Mucosa of stomach (tissue), 1 donor: Measurements from ENCODE around the gene BCAP31.
"Not testable (repeated sequence)": the region's sequence is repeated elsewhere in the genome, so short reads cannot be mapped to it uniquely, and the experiment has no call there.

ENCODE experiments used
- H3K27me3 ChIP-seq: one replicate; pipeline ENCODE4 v1.7.0; 2013; ENCODE audit warnings: mild to moderate bottlenecking, low read length; ENCODE audit not compliant: control insufficient read depth, insufficient read depth
- H3K36me3 ChIP-seq: one replicate; pipeline ENCODE4 v1.7.0; 2013; ENCODE audit warnings: low read length; ENCODE audit not compliant: control insufficient read depth, insufficient read depth
- H3K4me1 ChIP-seq: one replicate; pipeline ENCODE4 v1.7.0; 2013; ENCODE audit warnings: mild to moderate bottlenecking, low read length; ENCODE audit not compliant: control insufficient read depth, insufficient read depth
- H3K4me3 ChIP-seq: one replicate; pipeline ENCODE4 v1.7.0; 2013; ENCODE audit warnings: low read length
- H3K9ac ChIP-seq: one replicate; pipeline ENCODE4 v1.7.0; 2013; ENCODE audit warnings: mild to moderate bottlenecking, low read length, moderate library complexity
- H3K9me3 ChIP-seq: one replicate; pipeline ENCODE4 v1.7.0; 2013; ENCODE audit warnings: mild to moderate bottlenecking, low read length, moderate library complexity; ENCODE audit not compliant: control insufficient read depth
- donor health status: Pancreatic carcinoma.

BCAP31 gene

DNA sequence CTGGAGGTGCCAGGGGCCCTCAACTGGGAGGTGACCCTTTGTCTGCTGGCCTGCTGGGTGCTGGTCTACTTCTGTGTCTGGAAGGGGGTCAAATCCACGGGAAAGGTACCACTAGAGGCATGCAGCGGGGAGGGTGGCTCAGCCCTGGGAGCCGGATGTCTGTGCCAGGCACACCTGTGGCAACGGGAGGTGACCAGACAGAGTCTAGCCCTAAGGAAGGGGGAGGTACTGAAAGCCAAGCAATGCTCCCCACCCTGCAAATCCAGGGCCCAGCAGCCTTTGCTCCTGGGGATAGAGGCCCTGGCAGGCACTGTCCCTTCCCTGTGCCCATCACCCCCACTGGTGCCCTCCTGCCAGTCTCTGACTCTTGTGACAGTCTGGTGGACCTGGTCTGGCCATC, 32.2 kb downstream of the BCAP31 start:
- Histone ChIP-seq H3K36me3 (no peaks in the 10 kb centered on the region), H3K4me1 (peaks cover 7% of the 10 kb centered on the region), H3K9ac (no peak overlapping the region), H3K9me3 (no peaks in the 10 kb centered on the region), H3K4me3 (no peak overlapping the region), H3K27me3 (no peaks in the 10 kb centered on the region)

DNA sequence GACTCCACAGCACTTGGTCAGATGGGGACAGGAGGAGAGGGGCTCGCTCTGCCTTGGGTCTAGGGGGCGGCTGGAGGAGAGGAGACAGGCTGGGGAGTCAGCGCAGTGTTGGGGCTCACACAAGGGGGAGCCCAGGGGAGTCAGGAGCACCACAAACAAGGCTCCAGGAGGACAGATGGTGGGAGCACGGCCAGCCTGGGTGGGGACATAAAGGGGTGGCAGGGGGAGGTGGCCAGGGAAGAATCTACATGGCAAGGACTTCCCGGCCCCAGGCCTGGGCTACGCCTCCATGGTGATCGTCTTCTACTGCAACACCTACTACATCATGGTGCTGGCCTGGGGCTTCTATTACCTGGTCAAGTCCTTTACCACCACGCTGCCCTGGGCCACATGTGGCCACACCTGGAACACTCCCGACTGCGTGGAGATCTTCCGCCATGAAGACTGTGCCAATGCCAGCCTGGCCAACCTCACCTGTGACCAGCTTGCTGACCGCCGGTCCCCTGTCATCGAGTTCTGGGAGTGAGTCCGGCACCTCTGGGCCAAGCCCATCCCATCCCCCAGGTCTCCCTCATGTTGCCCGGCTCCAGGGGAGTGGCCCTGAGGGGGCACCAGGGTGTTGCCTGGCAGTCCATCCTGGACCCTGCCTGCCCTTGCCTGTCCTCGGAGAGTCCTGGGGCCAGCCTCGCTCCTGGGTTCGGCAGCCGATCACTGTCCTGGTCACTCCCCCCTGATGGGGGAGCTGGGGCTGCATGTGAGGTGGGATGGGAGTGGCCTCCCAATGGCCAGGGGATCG, 33.0 kb downstream of the BCAP31 start:
- not testable (repeated sequence) for H3K9me3 ChIP-seq, H3K27me3 ChIP-seq, H3K9ac ChIP-seq, H3K4me3 ChIP-seq, H3K36me3 ChIP-seq
- peaks cover 13% of the 10 kb centered on the region for H3K4me1 ChIP-seq

DNA sequence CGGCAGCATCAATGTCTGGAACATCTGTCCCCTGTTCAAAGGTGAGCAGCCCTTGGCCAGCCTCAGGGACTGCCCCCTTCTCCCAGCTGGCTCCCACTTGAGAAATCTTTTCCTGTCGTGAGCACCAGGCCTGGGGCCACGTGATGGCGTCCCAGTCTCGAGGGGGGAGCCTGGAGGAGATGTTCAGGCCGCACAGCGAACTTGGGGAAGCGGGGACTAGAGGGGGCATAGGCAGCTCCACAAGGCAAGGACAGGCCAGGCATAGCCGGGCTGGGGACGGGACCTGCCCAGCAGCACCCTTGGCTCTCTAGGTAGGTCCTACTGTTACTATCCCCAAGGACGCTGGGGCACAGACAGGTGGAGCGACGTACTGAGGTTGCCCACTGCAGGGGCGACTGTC, 33.7 kb downstream of the BCAP31 start:
- H3K9me3 ChIP-seq, result no peaks in the 10 kb centered on the region
- H3K4me1 ChIP-seq, result peaks cover 14% of the 10 kb centered on the region
- no peak overlapping the region for H3K4me3 ChIP-seq
- no peak overlapping the region for H3K9ac ChIP-seq
- no peaks in the 10 kb centered on the region for H3K27me3 ChIP-seq
- no peaks in the 10 kb centered on the region for H3K36me3 ChIP-seq

DNA sequence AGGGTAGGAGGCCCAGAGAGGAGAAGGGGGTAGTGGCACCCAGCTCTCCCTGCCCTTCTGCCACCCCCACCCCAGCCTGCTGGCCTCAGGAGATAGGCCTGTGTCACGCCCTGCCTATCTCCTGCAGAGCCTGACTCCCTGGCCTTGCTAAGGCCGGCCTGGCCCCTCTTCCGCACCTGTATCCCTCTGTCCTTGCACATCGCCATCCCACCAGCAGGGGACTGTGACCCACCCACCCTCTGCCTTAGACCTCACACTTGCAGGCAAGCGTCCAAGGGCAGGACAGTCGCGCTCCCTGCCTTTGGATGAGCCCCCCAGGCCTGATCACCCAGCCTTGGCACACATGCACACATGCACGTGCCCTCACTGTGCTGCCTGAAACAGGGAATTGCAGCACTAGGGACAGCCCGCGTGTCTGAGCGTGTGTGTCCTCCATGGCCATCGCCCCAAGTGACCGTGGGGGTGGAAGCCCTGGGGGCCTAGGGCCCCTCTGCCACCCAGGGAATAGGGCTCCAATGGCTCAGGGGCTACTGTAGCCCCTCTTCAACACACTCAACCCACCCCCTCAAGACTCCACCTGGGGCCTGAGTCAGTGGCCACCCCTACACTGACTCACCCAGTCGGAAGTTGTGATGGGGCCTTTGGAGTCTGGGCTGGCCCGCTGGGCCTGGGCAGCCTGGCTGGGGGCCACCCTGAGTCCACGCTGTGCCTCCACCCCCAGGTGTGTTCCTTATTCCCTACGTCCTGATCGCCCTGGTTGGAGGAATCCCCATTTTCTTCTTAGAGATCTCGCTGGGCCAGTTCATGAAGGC, 34.3 kb downstream of the BCAP31 start:
- H3K4me3 ChIP-seq, result no peak overlapping the region
- no peaks in the 10 kb centered on the region for H3K36me3 ChIP-seq
- H3K9ac ChIP-seq, result no peak overlapping the region
- no peaks in the 10 kb centered on the region for H3K27me3 ChIP-seq
- peaks cover 14% of the 10 kb centered on the region for H3K4me1 ChIP-seq
- no peaks in the 10 kb centered on the region for H3K9me3 ChIP-seq

DNA sequence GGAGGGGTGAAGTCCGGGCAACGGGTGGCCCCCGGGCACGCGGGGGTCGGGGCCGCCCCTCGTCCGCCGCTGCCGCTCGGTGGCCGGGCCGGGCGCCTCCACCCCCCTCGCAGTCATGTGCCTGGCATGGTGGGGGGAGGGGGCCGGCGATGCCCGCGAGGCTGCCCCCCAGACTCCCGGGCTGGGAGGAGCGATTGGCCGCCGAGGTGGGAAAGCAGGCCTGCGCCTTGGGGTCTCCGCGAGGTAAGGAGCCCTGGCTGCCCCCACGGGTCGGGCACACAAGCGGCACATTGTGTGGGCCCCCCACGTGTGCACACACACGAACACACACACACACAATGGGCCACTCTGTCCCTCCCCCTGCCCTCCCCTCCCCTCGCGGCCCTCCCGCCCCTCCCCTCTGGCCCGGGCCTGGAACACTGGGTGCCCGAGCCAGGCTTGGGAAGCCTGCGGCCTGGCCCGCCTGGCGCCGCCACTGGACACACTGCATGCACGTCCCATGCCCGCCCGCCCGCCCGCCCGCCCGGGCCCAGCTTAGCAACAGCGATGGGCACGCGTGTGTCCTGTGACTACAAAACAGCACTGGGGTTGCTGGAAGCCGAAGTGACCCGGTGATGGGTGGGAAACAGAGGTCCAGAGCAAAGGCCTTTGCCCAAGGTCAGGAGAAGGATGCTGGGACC, 35.1 kb downstream of the BCAP31 start:
- H3K4me1 ChIP-seq, result peaks cover 14% of the 10 kb centered on the region
- H3K27me3 ChIP-seq, result no peaks in the 10 kb centered on the region
- H3K4me3 ChIP-seq, result no peak overlapping the region
- no peak overlapping the region for H3K9ac ChIP-seq
- no peaks in the 10 kb centered on the region for H3K36me3 ChIP-seq
- no peaks in the 10 kb centered on the region for H3K9me3 ChIP-seq

DNA sequence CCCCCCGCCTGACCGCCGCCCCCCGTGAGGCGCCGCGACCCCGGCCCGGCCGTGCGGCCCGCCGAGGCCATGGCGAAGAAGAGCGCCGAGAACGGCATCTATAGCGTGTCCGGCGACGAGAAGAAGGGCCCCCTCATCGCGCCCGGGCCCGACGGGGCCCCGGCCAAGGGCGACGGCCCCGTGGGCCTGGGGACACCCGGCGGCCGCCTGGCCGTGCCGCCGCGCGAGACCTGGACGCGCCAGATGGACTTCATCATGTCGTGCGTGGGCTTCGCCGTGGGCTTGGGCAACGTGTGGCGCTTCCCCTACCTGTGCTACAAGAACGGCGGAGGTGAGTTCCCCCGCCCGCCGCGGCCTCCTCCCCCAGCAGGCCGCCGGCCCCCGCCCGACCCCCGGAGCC, 35.7 kb downstream of the BCAP31 start:
- Histone ChIP-seq H3K27me3 (no peaks in the 10 kb centered on the region), H3K9ac (no peak overlapping the region), H3K36me3 (no peaks in the 10 kb centered on the region), H3K4me3 (no peak overlapping the region), H3K9me3 (no peaks in the 10 kb centered on the region), H3K4me1 (peaks cover 14% of the 10 kb centered on the region)

DNA sequence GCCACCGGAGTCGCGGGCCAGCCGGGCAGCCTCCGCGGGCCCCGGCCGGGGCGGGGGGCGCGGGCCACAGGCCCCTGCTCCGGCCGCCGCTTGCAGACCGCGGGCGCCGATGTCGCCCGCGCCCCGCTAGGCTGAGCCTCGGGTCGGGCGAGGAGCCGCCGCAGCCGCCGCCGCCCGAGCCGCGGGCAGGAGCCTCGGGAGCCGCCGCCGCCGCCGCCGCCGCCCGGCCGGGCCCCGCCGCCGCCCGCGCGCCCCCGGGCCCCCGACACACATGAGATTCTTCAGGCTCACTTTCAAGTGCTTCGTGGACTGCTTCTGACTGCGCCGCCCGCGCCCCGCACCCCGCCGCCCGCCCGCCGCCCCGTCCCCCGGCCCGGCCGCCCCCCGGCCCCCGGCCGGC, 36.1 kb downstream of the BCAP31 start:
- peaks cover 14% of the 10 kb centered on the region for H3K4me1 ChIP-seq
- no peak overlapping the region for H3K9ac ChIP-seq
- H3K4me3 ChIP-seq, result no peak overlapping the region
- no peaks in the 10 kb centered on the region for H3K36me3 ChIP-seq
- no peaks in the 10 kb centered on the region for H3K9me3 ChIP-seq
- H3K27me3 ChIP-seq, result no peaks in the 10 kb centered on the region

DNA sequence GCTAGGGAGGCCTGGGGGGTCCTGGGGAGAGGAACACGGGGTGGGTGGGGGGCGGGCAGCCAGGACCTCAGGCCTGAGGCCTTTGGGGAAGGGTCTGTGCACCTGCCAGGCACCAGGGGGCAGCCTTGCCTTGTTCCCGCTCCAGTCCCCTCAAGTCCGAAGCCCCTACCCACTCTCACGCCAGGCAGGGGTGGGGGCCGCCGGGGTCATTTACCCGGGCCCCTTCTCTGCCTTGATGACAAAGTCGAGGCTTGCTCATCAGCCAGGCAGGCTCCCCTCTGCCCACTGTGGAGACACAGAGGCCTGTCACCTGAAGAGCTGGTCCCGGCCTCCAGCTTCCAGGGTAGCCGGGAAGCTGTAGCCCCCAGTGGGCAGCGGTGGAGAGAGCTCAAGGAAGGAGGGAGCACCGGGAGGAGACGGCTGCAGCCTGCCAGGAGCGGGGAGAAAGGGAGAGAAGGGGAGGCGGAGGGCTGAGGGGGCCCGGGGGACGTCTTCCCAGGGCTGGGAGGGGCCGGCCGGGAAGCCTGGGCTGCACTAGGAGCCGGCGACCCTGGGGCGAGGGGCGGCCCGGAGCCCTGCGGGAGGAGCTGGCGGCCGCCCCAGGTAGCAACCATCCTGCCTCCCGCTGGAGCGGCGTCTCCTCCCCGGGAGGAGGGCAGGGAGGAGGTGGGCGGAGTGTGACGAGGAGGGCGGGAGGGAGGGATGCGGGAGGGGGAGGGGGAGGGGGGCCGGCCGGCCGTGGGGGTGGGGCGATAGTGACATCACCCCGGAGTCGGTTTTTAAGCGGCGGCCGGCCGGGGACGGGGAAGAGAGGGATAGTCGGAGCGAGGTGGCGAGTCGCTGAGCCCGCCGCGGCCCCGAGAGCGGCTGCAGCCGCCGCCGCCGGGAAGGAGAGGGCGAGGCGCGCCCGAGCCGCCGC, 36.8 kb downstream of the BCAP31 start, which contains the start of gene SLC6A8:
Gene SLC6A8 (plus strand): TSS at position 806 of the 919 bp plus-strand sequence. CDS start 649 bp downstream, outside the sequence.
- H3K4me1 ChIP-seq, result peaks cover 14% of the 10 kb centered on the region
- H3K27me3 ChIP-seq, result no peaks in the 10 kb centered on the region
- no peak within 1 kb of the TSS for H3K9ac ChIP-seq
- H3K4me3 ChIP-seq, result no peak within 1 kb of the TSS
- no peaks in the 10 kb centered on the region for H3K36me3 ChIP-seq
- H3K9me3 ChIP-seq, result no peaks in the 10 kb centered on the region

DNA sequence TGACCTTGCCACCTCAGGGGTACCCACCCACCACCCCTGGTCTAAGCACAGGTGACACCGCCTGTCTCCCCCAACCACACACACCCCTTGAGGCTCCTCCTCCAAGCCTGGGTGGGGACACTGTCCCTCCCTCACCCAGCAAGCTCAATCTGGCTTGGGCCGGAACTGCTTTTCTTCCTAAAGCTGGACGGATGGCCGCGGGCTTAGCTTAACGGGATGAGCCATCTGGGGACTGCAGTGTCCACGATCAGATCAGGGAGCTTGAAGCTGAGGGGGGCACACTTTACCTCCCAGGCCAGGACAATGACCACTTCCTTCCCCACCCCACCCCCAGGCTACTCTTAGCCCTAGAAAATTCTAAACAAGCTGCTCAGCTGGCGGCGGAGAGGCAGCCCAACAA, 37.5 kb downstream of the BCAP31 start:
- Histone ChIP-seq H3K9me3 (no peaks in the 10 kb centered on the region), H3K36me3 (no peaks in the 10 kb centered on the region), H3K9ac (no peak overlapping the region), H3K4me1 (peaks cover 14% of the 10 kb centered on the region), H3K27me3 (no peaks in the 10 kb centered on the region), H3K4me3 (no peak overlapping the region)

DNA sequence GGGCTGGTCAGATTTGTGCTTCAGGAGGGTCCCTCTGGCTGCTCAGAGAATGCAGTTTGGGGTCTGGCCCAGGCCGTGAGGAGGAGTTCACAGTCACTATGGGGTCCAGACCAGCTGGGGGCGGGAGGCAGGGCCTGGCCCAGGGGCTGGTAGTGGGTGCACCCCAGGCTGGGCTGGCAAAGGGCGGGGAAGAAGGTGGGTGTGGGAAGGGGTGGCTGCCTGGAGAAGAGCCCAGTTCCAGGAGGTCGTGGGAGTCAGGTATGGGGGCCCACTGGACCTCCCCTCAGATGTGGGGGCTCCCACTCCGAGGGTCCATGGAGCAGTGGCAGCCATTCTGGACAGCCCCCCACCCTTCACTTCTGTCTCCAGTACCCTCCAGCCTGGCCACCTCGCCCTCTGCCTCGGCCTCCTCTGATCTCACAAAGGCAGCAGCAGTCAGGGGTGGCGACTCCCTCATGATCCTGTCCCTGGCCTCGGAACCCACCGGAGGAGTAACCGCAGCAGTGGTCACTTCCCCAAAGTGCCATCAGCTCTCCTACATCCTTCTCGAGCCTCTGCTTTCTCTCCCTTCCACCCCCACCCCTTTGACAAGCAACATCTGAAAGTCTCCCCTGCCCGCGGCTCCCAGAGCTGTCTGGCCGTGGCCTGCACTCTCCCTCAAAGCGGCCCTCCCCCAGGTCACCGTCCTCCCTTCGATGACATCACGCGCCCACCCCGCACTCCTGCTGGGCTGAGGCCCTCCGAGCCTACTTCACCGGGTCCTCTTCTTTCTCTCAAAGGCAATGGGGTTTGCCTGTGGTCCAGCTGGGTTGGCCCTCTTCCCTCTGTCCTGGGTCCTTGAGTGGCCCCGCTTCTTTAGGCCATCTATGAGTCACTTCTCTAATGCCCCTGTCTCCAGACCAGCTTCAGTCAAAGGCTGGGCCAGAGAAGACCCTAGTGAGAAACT, 38.2 kb downstream of the BCAP31 start:
- peaks cover 14% of the 10 kb centered on the region for H3K4me1 ChIP-seq
- H3K36me3 ChIP-seq, result no peaks in the 10 kb centered on the region
- H3K9me3 ChIP-seq, result no peaks in the 10 kb centered on the region
- H3K4me3 ChIP-seq, result no peak overlapping the region
- no peaks in the 10 kb centered on the region for H3K27me3 ChIP-seq
- H3K9ac ChIP-seq, result no peak overlapping the region
